Uterine smooth muscle cell (primary cell): ENCODE results near the gene TMX2. TPM values are rescaled to one million over a fixed set of nuclear protein-coding genes. Genes with fewer than 3 reads are reported as not detected.

Experiments used
- total RNA-seq: library from RNA; depleted of rRNA; stranded (reverse); fragments of >200 nt; gene quantifications from 2 replicates; pipeline ENCODE4 v1.2.3, GENCODE V29; 2014

Gene TMX2, protein sequence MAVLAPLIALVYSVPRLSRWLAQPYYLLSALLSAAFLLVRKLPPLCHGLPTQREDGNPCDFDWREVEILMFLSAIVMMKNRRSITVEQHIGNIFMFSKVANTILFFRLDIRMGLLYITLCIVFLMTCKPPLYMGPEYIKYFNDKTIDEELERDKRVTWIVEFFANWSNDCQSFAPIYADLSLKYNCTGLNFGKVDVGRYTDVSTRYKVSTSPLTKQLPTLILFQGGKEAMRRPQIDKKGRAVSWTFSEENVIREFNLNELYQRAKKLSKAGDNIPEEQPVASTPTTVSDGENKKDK
- total RNA-seq, result 50.0 and 65.7 TPM in 2 replicates

DNA sequence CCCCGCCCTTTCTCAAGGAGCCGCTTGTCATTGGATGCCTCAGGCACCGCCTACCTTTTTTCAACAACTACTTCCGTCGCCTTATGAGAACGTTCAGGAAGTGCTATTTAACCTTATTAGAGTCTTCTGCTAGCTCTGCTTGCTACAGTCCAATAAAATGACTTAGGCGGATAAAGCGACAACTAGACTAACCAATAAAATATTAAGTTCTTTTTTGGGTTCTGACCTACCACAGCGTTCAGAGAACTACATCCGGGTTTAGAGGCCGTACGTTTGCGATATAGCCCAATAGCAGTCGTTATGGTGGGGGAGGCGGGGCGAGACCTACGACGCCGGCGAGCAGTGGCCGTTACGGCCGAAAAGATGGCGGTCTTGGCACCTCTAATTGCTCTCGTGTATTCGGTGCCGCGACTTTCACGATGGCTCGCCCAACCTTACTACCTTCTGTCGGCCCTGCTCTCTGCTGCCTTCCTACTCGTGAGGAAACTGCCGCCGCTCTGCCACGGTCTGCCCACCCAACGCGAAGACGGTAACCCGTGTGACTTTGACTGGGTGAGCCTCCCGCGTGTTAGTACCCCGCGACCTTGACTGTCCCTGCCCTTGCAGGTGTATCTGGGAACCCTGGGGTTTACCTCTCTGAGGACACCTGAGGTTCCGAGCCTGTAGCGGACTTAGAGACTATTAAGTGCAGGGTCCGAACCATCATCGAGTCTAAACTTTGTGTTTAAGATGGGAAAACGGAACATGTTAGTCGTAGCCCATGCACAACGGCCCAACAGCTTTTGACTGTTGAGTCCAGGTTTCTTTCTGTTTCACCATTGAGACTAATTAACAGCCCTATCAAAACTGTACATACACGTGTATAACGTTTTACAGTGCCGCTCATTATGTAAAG lies at the start of gene TMX2:
TSS of gene TMX2 (plus strand) at position 338 of the 895 bp plus-strand sequence. CDS start at position 364, 26 bp downstream.

DNA sequence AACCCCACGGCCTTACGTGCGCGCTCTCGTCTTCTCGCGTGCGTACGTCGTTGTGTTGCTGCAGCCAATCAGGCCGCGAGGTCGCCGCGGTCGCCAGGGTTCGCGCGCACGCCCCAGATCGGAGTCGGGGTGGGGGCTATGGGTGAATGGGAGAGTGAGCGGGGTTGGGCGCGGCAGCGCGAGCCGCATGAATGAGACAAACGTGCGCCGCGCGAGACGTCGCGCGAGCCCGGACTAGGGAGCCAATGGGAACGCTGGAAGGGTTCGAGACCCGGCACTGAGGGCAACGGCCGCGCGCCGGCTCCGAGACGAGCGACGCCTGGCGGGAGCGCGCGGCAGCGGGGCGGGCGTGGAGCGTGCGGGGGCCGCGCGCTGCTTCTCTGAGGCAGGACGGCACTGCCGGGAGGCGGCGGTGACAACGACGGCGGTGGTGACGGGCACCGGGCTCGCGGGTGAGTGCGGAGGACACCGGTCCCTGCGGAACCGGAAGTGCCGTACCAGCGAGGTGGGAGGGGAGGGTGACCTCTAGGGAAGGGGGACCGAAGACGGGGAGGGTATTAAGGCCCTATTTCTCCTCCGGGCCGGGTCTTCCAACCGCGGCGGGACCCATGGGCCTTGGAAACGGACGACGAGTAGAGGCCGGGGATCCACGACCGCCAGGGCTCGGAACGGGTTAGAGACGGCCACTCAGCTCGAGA lies 44.5 kb upstream of the TMX2 start, which contains the start of gene ZDHHC5:
TSS of gene ZDHHC5 (plus strand) at position 379 of the 698 bp plus-strand sequence. CDS start 4,977 bp downstream, outside the sequence.

DNA sequence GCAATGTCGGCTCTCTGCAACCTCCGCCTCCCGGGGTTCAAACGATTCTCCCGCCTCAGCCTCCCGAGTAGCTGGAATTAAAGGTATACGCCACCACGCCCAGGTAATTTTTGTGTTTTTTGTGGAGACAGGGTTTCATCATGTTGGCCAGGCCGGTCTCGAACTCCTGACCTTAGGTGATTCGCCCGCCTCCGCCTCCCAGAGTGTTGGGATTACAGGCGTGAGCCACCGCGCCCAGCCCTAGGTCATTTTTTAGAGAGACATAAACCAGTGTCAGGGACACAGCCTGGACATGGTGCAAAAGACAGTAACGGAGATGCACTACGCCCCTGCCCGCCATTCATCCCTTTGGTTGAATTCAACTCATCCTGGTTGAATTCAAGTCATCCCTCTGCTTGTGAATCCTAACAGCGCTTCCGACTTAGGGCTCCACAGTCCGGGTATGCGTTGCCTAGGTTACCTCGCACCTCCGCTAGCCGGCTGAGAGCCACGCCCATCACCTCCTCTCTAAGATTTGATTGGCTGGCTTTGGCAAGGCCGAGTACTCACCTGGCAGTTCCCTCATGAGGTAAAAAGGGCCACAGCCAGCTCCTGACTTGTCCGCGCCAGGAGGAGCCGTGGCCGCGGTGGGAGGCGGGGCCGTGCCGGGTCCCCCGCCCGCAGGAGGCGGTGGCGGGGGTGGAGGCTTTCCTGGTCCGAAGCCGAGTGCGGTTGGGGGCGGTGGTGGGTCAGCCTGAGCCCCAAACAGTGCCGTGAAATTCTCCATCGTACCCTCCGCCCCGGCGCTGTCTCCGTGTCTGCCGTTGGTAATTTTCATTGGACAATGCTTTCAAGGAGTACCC lies 758 bp upstream of the TMX2 start, which contains the start of gene MED19:
TSS of gene MED19 (minus strand) at position 802 of the 842 bp plus-strand sequence. CDS start at position 766, 36 bp downstream.

DNA sequence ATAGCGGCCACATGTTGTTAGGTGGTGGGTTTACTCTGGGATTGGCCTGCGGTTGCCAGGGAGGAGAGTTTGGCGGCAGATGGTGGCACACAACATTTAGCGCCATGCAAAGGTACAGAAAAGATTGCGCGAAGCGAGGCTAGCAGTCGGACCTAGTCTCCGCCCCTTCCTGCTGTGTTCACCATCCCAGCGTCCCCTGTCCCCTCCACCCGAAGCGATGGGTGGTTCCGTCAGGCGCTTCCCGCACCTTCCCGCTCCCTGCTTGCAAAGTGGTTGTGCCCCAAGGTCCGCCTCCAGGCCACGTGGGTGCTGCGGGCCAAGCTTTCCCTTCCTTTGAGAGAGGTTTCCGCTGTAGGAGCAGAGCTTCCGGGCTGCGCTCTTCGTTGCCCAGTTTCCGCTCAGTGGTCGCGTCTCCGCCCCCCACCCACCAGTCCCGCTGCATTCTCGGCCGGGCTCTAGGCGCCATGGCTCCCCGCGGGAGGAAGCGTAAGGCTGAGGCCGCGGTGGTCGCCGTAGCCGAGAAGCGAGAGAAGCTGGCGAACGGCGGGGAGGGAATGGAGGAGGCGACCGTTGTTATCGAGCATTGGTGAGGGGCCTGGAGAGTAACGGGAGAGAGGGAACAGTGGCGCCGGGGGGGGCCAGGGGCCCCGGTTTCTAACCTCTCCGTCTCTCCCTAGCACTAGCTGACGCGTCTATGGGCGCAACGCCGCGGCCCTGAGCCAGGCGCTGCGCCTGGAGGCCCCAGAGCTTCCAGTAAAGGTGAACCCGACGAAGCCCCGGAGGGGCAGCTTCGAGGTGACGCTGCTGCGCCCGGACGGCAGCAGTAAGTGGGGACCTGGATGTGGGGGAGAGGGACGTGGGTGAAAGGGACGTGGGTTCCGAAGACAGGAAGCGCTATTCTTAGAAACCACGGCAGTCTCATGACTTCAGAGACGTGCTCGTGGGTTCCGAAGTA lies 29.0 kb downstream of the TMX2 start, which contains the start of gene SELENOH:
TSS of gene SELENOH (plus strand) at position 360 of the 955 bp plus-strand sequence. CDS start at position 465, 105 bp downstream.

DNA sequence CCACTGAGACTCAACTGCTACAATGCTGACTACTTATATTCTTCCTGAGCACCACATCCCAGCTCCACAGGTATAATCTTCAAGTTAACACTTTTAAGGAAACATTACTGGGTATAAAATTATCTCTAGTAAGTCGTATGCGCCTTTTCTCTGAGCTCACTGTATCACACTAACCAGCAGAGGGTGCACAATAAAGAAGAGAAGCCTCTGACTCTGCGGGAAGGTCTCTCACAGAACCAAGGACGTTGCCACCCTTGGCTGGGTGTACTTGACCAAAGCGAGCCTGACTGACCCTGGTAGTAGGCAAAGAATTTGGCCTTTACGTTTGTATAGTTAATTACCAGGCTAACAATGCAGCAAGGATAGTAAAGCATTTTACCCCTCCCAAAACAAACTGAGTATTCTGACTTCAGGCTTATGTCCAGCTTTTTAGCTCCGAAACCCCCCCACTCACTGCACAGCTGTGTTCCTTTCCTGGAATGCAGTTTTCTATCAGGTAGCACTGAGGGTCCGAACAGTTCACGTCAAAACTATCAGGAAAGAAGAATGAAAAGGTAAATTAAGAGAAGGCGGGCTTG lies 39.4 kb downstream of the TMX2 start, which contains the start of gene BTBD18:
TSS of gene BTBD18 (minus strand) at position 144 of the 578 bp plus-strand sequence. CDS start 631 bp downstream, outside the sequence.

DNA sequence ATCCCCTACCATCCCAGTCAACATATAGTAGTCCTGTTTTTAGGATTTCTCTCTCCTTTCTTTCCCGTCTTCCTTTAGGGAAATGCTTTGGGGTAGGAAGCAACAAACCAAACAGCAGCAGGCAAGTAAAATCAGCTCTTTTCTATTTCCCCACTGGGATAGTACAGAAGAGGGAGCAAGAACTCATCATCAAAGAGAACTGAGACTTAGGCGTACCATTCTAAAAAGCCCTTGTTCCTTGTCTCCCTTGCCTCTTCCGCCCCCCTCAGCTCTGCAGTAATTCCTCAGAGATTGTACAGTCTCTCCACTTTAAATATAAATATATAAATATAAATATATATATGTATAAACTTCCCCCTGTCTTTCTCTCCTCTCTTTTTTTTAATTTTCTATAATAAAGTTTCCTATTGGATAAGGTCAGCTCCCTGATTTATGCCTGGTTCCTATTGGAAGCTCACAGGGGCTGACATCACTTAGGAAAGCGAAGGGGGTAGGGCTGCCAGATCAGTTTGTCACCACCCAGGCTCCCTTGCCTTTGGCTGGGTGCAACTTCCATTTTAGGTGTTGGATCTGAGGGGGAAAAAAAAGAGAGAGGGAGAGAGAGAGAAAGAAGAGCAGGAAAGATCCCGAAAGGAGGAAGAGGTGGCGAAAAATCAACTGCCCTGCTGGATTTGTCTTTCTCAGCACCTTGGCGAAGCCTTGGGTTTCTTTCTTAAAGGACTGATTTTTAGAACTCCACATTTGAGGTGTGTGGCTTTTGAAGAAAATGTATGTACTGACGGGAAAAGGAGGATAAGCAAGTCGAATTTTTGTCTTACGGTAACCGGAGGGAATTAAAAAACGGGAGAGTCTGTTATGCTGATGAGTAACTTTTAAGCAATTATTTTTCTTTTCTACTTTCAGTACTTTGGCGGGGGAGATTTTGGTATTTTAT lies 49.2 kb downstream of the TMX2 start, which contains the start of gene CTNND1:
TSS of gene CTNND1 (plus strand) at position 502 of the 934 bp plus-strand sequence. CDS start 29,677 bp downstream, outside the sequence.

Other genes with a start within 250 kb of the TMX2 start
- 18.0 and 22.5 TPM in 2 replicates for gene SLC43A1, start 196.9 kb upstream of the TMX2 start, total RNA-seq
- gene TIMM10, start 181.8 kb upstream of the TMX2 start, total RNA-seq, result 47.5 and 65.8 TPM in 2 replicates
- gene SMTNL1, start 175.0 kb upstream of the TMX2 start, total RNA-seq, result not detected in 2 replicates
- gene UBE2L6, start 144.9 kb upstream of the TMX2 start, total RNA-seq, result 36.4 and 50.7 TPM in 2 replicates
- 4.3 and 9.6 TPM in 2 replicates for gene SERPING1, start 114.9 kb upstream of the TMX2 start, total RNA-seq
- 0.66 and 1.6 TPM in 2 replicates for gene YPEL4, start 62.7 kb upstream of the TMX2 start, total RNA-seq
- 16.4 and 21.9 TPM in 2 replicates for gene CLP1, start 54.8 kb upstream of the TMX2 start, total RNA-seq
- gene ZDHHC5, start 44.5 kb upstream of the TMX2 start, total RNA-seq, result 26.9 and 29.2 TPM in 2 replicates
- gene MED19, start 378 bp upstream of the TMX2 start, total RNA-seq, result 13.5 and 14.8 TPM in 2 replicates
- gene SELENOH, start 28.9 kb downstream of the TMX2 start, total RNA-seq, result 94.1 and 131 TPM in 2 replicates
- not detected in 2 replicates for gene BTBD18, start 39.2 kb downstream of the TMX2 start, total RNA-seq
- 87.6 and 93.8 TPM in 2 replicates for gene CTNND1, start 49.2 kb downstream of the TMX2 start, total RNA-seq